GM21723 (cell line): Measurements from ENCODE around the gene CCNE1.

Experiments
- ATAC-seq: cut with Tn5 transposase; IDR thresholded peaks from one replicate; pipeline ENCODE4 v1.9.1; 2021; ENCODE audit warnings: mild to moderate bottlenecking, moderate library complexity; ENCODE audit not compliant: unreplicated experiment

CCNE1 gene

GRCh38 chr19:29811125-29812079 is at the start of gene CCNE1:
TSS of gene CCNE1 (plus strand) at chr19:29811991. CDS start at chr19:29812556, 565 bp downstream.
- peak; percentile 77 for ATAC-seq

DNA sequence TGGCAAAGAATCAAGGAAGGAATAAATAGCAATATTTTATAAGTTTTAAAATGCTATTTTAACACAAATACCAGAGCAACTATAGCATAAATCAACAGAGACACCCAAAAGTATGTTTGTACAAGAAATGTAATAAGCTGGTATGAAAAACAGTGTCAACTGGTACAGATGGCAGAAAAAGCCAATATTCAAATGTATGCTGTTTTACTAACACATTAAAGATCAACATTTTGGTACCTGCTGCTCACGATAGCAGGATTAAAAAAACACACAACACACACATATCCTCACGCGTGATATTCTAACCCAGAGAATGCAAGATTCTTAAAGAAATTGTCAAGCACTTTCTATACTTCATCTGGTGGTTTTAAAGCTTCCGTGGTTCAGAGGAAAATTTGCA is 48.6 kb upstream of the CCNE1 start:
- no peak for ATAC-seq

DNA sequence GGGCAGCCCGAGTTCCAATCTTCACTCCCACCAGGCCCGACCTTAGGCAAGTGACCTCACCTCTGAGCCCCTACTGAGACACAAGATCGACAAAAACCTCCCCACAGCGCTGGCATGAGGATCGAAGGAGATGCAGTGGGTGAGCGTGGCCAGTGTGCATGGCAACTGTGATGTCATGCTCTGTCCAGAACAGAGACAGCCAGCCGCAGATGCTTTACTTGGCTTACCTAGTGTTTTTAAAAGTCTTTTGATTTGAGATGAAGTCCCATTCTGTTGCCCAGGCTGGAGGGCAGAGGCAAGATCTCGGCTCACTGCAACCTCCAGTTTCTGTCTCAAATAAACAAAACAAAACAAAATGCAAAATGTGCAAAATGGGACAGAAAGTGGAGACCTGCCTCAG is 47.4 kb upstream of the CCNE1 start:
- ATAC-seq = no peak

GRCh38 chr19:29766100-29766499 is 45.7 kb upstream of the CCNE1 start:
- ATAC-seq = no peak

- no peak for ATAC-seq
Observed at GRCh38 chr19:29767039-29767735, 44.6 kb upstream of the CCNE1 start.

DNA sequence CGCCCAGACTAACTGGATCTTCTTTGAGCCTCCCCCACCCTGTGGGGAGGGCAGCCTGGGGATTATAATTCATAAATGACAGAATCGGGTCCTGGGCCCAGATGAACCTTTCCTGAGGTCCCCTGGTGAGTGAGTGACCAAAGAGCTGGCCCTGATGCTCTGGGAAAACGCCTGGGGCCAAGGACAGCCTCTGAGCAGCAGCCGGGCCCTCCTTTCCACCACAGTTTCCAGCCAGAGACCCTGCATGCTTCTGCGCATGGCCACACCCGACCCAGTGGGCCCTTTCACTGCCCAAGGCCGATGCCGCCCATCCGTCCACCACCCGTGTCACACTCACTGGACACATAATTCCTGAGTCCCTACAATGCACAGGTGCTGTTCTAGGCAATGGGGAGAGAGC is 43.6 kb upstream of the CCNE1 start:
- ATAC-seq = no peak

DNA sequence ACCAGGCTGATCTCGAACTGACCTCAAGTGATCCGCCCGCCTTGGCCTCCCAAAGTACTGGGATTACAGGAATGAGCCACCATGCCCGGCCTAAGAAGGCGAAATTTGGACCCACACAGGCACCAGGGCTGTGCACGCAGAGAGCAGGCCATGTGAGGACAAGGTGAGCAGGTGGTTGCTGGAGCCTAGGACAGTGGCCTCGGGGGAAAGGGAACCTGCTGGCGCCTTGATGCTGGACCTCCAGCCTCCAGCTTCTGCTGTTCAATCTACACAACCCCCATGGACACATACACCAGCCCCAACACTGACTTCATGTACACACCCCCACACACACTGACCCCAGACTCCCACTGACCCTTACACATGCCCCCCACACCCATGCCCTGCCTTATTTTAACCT is 41.8 kb upstream of the CCNE1 start:
- no peak for ATAC-seq

- ATAC-seq = no peak
Observed at GRCh38 chr19:29770648-29771047, 41.1 kb upstream of the CCNE1 start.

GRCh38 chr19:29771708-29772414 is 39.9 kb upstream of the CCNE1 start:
- ATAC-seq = no peak

GRCh38 chr19:29772696-29773095 is 39.1 kb upstream of the CCNE1 start:
- ATAC-seq = no peak

- ATAC-seq = no peak
Observed at GRCh38 chr19:29773141-29773540, 38.6 kb upstream of the CCNE1 start.

- no peak for ATAC-seq
Observed at GRCh38 chr19:29774126-29774525, 37.7 kb upstream of the CCNE1 start.

GRCh38 chr19:29777781-29778309 is 33.9 kb upstream of the CCNE1 start:
- no peak for ATAC-seq

DNA sequence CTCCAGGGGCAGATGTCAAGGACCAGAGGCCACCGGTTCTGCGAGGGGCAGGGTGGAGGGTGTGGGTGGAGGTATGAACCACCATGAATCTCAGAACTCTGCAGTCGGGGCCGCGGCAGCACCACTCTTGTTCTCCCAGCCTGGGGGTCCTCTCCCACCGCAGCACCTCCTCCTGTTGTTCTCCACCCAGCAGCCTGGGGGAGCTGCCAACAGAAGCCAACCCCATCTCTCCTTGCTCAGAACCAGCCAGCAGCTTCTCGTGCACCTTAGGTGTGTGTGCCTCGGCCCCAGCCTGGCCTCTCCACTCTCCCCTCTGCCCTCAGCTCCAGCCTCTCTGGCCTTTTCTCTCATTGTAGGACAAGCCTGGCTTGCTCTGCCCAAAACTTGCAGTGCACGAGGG is 31.9 kb upstream of the CCNE1 start:
- ATAC-seq = no peak

GRCh38 chr19:29781386-29782259 is 30.2 kb upstream of the CCNE1 start:
- ATAC-seq = no peak

DNA sequence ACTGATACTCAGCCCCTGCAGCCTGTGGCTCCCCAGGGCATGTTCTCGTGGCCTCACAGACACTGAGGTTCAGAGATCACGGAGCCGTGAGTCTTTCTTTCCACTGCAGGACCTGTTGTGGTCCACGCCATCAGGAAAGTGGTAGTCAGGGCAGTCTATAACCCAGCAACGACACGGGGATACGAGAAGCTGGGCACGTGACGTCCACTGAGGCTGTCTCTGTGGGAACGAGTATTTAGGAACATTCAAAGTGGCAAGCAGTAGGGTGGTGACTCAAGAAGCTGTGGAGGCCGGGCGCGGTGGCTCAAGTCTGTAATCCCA is 29.6 kb upstream of the CCNE1 start:
- no peak for ATAC-seq

GRCh38 chr19:29783627-29784190 is 28.1 kb upstream of the CCNE1 start:
- no peak for ATAC-seq

- ATAC-seq = no peak
Observed at GRCh38 chr19:29784598-29785223, 27.1 kb upstream of the CCNE1 start.

DNA sequence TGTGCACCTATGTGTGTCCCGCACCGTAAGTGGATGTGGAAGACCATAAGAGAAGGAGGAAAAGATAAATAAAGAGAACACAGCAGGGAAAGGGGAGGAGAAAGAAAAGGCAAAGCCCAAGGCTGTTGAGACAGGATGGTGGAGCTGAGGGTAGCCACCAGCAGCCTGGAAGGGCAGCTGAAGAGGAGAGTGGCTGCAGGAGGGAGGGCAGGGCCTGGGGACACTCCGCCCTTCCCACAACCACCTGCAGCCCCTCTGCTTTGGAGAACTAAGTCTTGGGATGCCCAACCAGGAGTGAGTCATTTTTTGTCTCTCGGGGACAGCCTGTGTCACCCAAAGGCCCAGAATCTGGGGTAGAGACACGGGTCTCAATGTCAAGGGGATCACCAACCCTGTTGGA is 26.4 kb upstream of the CCNE1 start:
- no peak for ATAC-seq
